ENCODE data around the gene ZC3H7B. TPM values are rescaled to one million over a fixed set of nuclear protein-coding genes. Genes with fewer than 3 reads are reported as not detected.
"Not testable (repeated sequence)": the region's sequence is repeated elsewhere in the genome, so short reads cannot be mapped to it uniquely, and the experiment has no call there.

ZC3H7B gene
- total and polyA plus RNA-seq, 2 donors from 2014 or later = 28.3 to 68.6 TPM

DNA sequence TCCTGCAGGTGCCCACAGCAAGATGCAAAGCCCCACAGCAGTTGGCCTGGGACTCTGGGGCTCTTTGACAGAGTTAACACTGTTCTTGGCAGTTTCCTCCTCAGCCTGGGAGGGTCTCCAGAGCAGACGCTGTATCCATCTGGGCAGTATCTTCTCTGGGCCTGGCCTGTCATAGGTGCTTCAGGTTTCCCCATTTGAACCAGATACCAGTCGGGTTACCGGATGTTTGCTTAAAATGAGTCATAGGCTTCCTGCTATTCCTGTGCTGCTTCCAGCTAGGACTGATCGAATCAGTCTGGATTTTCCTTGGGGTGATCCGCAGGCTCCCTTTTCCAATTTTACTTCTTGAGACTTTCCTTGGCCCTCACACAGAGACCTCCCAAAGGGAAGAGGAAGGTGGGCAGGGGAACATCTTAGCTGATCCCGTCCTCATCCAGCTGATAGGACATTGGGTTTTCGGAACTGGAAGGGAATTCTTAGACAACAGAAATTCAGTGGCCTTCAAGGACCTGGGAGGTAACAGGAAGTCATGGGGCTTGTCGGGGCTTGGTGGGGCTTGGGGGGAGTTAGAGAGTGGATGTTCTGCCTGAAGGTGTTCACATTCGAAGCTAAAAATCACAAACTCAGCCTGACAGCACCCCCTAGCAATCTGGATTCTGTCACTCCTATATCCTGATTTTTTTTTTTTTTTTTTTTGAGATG lies 12.9 kb upstream of the ZC3H7B start:
- TF ChIP-seq, protein P1, sequence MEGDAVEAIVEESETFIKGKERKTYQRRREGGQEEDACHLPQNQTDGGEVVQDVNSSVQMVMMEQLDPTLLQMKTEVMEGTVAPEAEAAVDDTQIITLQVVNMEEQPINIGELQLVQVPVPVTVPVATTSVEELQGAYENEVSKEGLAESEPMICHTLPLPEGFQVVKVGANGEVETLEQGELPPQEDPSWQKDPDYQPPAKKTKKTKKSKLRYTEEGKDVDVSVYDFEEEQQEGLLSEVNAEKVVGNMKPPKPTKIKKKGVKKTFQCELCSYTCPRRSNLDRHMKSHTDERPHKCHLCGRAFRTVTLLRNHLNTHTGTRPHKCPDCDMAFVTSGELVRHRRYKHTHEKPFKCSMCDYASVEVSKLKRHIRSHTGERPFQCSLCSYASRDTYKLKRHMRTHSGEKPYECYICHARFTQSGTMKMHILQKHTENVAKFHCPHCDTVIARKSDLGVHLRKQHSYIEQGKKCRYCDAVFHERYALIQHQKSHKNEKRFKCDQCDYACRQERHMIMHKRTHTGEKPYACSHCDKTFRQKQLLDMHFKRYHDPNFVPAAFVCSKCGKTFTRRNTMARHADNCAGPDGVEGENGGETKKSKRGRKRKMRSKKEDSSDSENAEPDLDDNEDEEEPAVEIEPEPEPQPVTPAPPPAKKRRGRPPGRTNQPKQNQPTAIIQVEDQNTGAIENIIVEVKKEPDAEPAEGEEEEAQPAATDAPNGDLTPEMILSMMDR (IDR thresholded peaks at IDR 0.05; ENCODE audit: borderline replicate concordance, extremely low read depth, insufficient read depth) = no peak
- peak overlapping the region in 1 of 3 donors; percentile 58 for H3K9ac ChIP-seq (ENCODE audit: low read length in 3 of 3)
- DNase-seq (peak in 1 of 5 donors; percentile 50), FAIRE-seq (no peak)
- H3K9me3 ChIP-seq (ENCODE audit: control insufficient read depth in 2 of 3, insufficient read depth in 1 of 3, low read length in 3 of 3) = no peaks in the 10 kb centered on the region
- no peaks in the 10 kb centered on the region for H3K27me3 ChIP-seq (ENCODE audit: control insufficient read depth, insufficient read depth, low read length)
- H3K36me3 ChIP-seq (ENCODE audit: control insufficient read depth in 2 of 3, insufficient read depth in 3 of 3, low read length in 3 of 3) = no peaks in the 10 kb centered on the region
- H3K4me3 ChIP-seq (ENCODE audit: low read length in 3 of 3) = no peak overlapping the region
- H3K4me1 ChIP-seq (ENCODE audit: control insufficient read depth in 2 of 3, insufficient read depth in 2 of 3, low read depth in 1 of 3, low read length in 3 of 3) = peaks cover 0 to 12% (median 0%) of the 10 kb centered on the region in 3 donors
- H3K27ac ChIP-seq (ENCODE audit: low read depth in 2 of 2, low read length in 2 of 2) = peak overlapping the region; percentile 55 to 56
- intact Hi-C loops (cut with DNase I) = no loop called here

DNA sequence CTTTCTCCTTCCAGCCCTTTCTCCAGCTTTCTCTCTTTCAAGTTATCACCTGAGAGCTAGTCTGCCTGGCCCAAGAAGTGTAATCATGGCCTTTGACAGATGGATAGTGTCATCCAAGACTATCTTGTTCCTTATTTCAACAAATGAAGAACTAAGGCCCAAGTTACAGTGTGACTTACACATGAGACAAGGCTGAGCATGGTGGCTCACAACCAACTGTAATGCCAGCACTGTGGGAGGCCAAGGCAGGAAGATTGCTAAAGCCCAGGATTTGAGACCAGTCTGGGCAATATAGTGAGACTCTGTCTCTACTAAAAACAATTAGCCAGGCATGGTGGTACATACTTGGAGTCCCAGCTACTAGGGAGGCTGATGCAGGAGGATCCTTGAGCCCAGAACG lies 11.7 kb upstream of the ZC3H7B start:
- no peaks in the 10 kb centered on the region for H3K27me3 ChIP-seq (ENCODE audit: control insufficient read depth, insufficient read depth, low read length)
- intact Hi-C loops (cut with DNase I) = no loop called here
- FAIRE-seq = no peak

DNA sequence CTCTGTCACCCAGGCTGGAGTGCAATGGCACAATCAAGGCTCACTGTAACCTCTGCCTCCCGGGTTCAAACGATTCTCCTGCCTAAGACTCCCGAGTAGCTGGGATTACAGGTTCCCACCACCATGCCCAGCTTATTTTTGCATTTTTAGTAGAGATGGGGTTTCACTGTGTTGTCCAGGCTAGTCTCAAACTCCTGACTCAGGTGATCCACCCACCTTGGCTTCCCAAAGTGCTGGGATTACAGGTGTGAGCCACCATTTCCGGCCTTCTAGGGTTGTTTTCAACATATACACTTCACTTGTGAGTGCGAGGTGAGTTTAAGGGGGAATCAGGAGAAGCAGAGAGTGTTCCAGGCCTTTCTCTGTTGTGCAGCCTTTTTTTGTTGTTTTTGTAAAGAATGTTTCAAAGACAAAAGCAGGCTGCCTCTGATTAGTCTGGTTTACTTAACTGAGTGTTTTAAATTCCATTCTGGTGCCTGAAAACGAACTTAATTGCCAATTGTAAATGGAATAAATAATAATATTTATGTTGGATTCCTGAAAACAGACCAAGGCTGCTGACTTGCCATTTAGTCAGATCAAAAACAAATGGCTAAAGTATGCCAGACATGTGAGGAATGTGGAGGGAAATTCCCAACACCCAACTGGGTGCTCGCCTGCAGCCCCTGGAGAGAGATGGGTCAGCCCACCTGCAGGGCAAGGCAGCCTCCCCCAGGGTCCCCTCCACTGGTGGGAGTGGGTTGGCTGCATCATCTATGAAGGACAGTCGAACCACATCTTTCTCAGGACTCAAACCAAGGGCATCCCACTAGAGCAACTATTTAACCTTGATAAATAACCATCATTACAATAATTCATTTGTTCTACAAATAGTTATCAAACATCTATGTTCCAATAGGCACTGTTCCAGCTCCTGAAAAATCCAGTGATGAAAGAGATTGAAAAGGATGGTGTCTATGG lies 10.8 kb upstream of the ZC3H7B start:
- Histone ChIP-seq H3K27me3 (ENCODE audit: control insufficient read depth, insufficient read depth, low read length) (no peaks in the 10 kb centered on the region), H3K27ac (ENCODE audit: low read depth in 2 of 2, low read length in 2 of 2) (peak overlapping the region; percentile 14 to 75), H3K4me3 (ENCODE audit: low read length in 3 of 3) (no peak overlapping the region), H3K9ac (ENCODE audit: low read length in 3 of 3) (no peak overlapping the region), H3K36me3 (ENCODE audit: control insufficient read depth in 2 of 3, insufficient read depth in 3 of 3, low read length in 3 of 3) (no peaks in the 10 kb centered on the region), H3K4me1 (ENCODE audit: control insufficient read depth in 2 of 3, insufficient read depth in 2 of 3, low read depth in 1 of 3, low read length in 3 of 3) (peaks cover 0 to 6% (median 0%) of the 10 kb centered on the region in 3 donors), H3K9me3 (ENCODE audit: control insufficient read depth in 2 of 3, insufficient read depth in 1 of 3, low read length in 3 of 3) (no peaks in the 10 kb centered on the region)
- FAIRE-seq (no peak), DNase-seq (peak in 4 of 5 donors; percentile 39 to 78 (median 60))
- intact Hi-C loops (cut with DNase I) = no loop called here
- TF ChIP-seq, protein P1 (IDR thresholded peaks at IDR 0.05; ENCODE audit: borderline replicate concordance, extremely low read depth, insufficient read depth) = no peak

More for the DNA sequence above, 11.7 kb upstream of the ZC3H7B start:
- Histone ChIP-seq H3K36me3 (ENCODE audit: control insufficient read depth in 2 of 3, insufficient read depth in 3 of 3, low read length in 3 of 3) (no peaks in the 10 kb centered on the region), H3K9me3 (ENCODE audit: control insufficient read depth in 2 of 3, insufficient read depth in 1 of 3, low read length in 3 of 3) (no peaks in the 10 kb centered on the region), H3K4me3 (ENCODE audit: low read length in 3 of 3) (no peak overlapping the region), H3K9ac (ENCODE audit: low read length in 3 of 3) (no peak overlapping the region), H3K4me1 (ENCODE audit: control insufficient read depth in 2 of 3, insufficient read depth in 2 of 3, low read depth in 1 of 3, low read length in 3 of 3) (peaks cover 0 to 12% (median 0%) of the 10 kb centered on the region in 3 donors), H3K27ac (ENCODE audit: low read depth in 2 of 2, low read length in 2 of 2) (peak overlapping the region in 1 of 2 donors; percentile 65)
- TF ChIP-seq, protein P1 (IDR thresholded peaks at IDR 0.05; ENCODE audit: borderline replicate concordance, extremely low read depth, insufficient read depth) = no peak
- no peak for DNase-seq

DNA sequence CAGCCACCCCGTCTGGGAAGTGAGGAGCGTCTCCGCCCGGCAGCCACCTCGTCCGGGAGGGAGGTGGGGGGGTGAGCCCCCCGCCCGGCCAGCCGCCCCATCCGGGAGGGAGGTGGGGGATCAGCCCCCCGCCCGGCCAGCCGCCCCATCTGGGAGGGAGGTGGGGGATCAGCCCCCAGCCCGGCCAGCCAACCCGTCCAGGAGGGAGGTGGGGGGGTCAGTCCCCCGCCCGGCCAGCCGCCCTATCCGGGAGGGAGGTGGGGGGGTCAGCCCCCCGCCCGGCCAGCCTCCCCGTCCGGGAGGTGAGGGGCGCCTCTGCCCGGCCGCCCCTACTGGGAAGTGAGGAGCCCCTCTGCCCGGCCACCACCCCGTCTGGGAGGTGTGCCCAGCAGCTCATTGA lies 6.5 kb upstream of the ZC3H7B start:
- H3K36me3 ChIP-seq (ENCODE audit: control insufficient read depth in 2 of 3, insufficient read depth in 3 of 3, low read length in 3 of 3); H3K9me3 ChIP-seq (ENCODE audit: control insufficient read depth in 2 of 3, insufficient read depth in 1 of 3, low read length in 3 of 3); H3K9ac ChIP-seq (ENCODE audit: low read length in 3 of 3); intact Hi-C loops (cut with DNase I); FAIRE-seq; DNase-seq; H3K4me1 ChIP-seq (ENCODE audit: control insufficient read depth in 2 of 3, insufficient read depth in 2 of 3, low read depth in 1 of 3, low read length in 3 of 3); H3K27me3 ChIP-seq (ENCODE audit: control insufficient read depth, insufficient read depth, low read length); H3K4me3 ChIP-seq (ENCODE audit: low read length in 3 of 3); H3K27ac ChIP-seq (ENCODE audit: low read depth in 2 of 2, low read length in 2 of 2): not testable (repeated sequence)
